HEK293T (cell line): Measurements from ENCODE around the gene TSPAN7.

ENCODE experiments used
- CTCF ChIA-PET: fragments of 350-600 bp; formaldehyde crosslinking; extraction: SDS; loops from one replicate; lab custom pipeline; 2021; ENCODE audit warnings: antibody characterized with exemption, inconsistent platforms; lab: Yijun Ruan, JAX
- POLR2A ChIA-PET: fragments of 350-600 bp; formaldehyde crosslinking; extraction: SDS; loops from one replicate; lab custom pipeline; 2020; ENCODE audit warnings: antibody characterized with exemption, inconsistent platforms; lab: Yijun Ruan, JAX
- DNase-seq: peaks from one replicate; pipeline ENCODE4 v3.0.0; 2012; ENCODE audit warnings: mixed read lengths; ENCODE audit errors: extremely low spot score
- ARNT ChIP-seq: fragments of 450-650 bp; IDR thresholded peaks from 2 replicates; pipeline ENCODE4 v1.6.1; 2017; ENCODE audit warnings: mild to moderate bottlenecking
- BHLHE40 ChIP-seq: fragments of 450-650 bp; IDR thresholded peaks from 2 replicates; pipeline ENCODE4 v1.6.1; 2016; ENCODE audit warnings: mild to moderate bottlenecking, moderate library complexity, borderline replicate concordance
- CTBP1 ChIP-seq: fragments of 450-650 bp; IDR thresholded peaks from 2 replicates; pipeline ENCODE4 v1.6.1; 2016; ENCODE audit warnings: borderline replicate concordance
- ELF4 ChIP-seq: fragments of 450-650 bp; IDR thresholded peaks from 2 replicates; pipeline ENCODE4 v1.6.1; 2017; ENCODE audit warnings: antibody characterized with exemption
- FOXA1 ChIP-seq: fragments of 450-650 bp; IDR thresholded peaks from 2 replicates; pipeline ENCODE4 v1.6.1; 2016; ENCODE audit warnings: mild to moderate bottlenecking
- FOXK2 ChIP-seq: fragments of 450-650 bp; IDR thresholded peaks from 2 replicates; pipeline ENCODE4 v1.6.1; 2016; ENCODE audit warnings: mild to moderate bottlenecking
- FOXM1 ChIP-seq: fragments of 450-650 bp; IDR thresholded peaks from 2 replicates; pipeline ENCODE4 v1.6.1; 2017; ENCODE audit warnings: mild to moderate bottlenecking, borderline replicate concordance
- HDGF ChIP-seq: fragments of 450-650 bp; IDR thresholded peaks from 2 replicates; pipeline ENCODE4 v1.6.1; 2017; ENCODE audit warnings: antibody characterized with exemption, borderline replicate concordance
- L3MBTL2 ChIP-seq: fragments of 450-650 bp; conservative IDR thresholded peaks from 2 replicates; pipeline ENCODE4 v1.6.1; 2016; ENCODE audit warnings: mild to moderate bottlenecking
- LEF1 ChIP-seq: fragments of 450-650 bp; IDR thresholded peaks from 2 replicates; pipeline ENCODE4 v1.6.1; 2017; ENCODE audit warnings: mild to moderate bottlenecking, borderline replicate concordance
- NFRKB ChIP-seq: fragments of 450-650 bp; IDR thresholded peaks from 2 replicates; pipeline ENCODE4 v1.6.1; 2016; ENCODE audit warnings: mild to moderate bottlenecking, moderate library complexity
- PKNOX1 ChIP-seq: fragments of 450-650 bp; IDR thresholded peaks from 2 replicates; pipeline ENCODE4 v1.6.1; 2016
- SP1 ChIP-seq: fragments of 450-650 bp; IDR thresholded peaks from 2 replicates; pipeline ENCODE4 v1.6.1; 2017
- SUZ12 ChIP-seq: fragments of 450-650 bp; IDR thresholded peaks from 2 replicates; pipeline ENCODE4 v1.6.1; 2016; ENCODE audit warnings: mild to moderate bottlenecking
- TARDBP ChIP-seq: fragments of 450-650 bp; IDR thresholded peaks from 2 replicates; pipeline ENCODE4 v1.6.1; 2016
- ZNF384 ChIP-seq: fragments of 450-650 bp; IDR thresholded peaks from 2 replicates; pipeline ENCODE4 v1.6.1; 2016

The TSPAN7 gene

DNA sequence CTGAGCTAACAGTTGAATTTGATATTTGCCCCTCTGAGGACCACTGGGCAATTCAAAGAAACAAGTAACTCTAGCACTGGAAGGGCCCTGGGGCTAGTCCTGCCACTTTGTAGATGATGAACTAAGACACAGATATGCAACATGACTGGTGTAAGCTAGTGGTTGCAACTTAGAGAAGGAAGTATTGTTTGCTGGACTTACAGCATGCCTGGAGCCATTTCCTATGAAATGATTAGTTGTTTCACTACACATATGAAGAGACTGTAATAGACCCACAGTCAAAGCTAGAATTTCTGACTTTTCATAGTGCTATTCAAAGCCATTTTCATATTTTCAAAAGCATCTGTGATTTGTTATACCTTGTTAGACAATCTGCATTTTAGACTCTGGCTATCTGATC, 96.2 kb downstream of the TSPAN7 start:
- TF ChIP-seq FOXA1 (no peak), LEF1 (no peak), SUZ12 (no peak), PKNOX1 (no peak), L3MBTL2 (no peak), TARDBP (no peak), BHLHE40 (no peak), ZNF384 (no peak), SP1 (no peak), NFRKB (no peak), FOXK2 (no peak), ARNT (no peak), FOXM1 (no peak), CTBP1 (no peak), HDGF (no peak), ELF4 (no peak)
- ChIA-PET CTCF (interaction anchor here (1.0 kb wide), 1 partner anchor 10 kb away, joined by 3 read pairs; no protein-coding TSS in a partner anchor), POLR2A (no interaction called here)
- no peak for DNase-seq

- no peak for DNase-seq
- TF ChIP-seq FOXK2 (no peak), ELF4 (no peak), CTBP1 (no peak), LEF1 (no peak), PKNOX1 (no peak), L3MBTL2 (no peak), NFRKB (no peak), HDGF (no peak), BHLHE40 (no peak), SUZ12 (no peak), ARNT (no peak), ZNF384 (no peak), FOXA1 (no peak)
- POLR2A ChIA-PET, result no interaction called here
- CTCF ChIA-PET, result no interaction called here
These were observed 99.2 kb downstream of the TSPAN7 start for GRCh38 chrX:38660395-38661102.

DNA sequence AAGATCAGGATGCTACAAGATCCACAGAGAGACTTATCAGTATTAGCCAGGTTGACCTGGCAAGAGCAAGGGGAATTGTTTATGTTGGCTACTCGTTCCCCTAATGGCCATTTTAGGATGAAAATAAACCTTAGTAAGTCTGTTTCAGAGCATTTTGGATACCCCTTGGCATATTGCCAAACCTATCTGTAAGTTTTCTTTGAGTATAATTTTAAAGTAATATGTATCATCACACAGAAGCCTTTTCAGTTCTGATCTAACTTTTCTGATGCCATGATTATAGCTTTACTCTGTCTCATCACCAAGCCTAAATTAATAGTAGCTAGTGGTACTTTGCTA, 99.7 kb downstream of the TSPAN7 start:
- CTCF ChIA-PET, result no interaction called here
- TF ChIP-seq NFRKB, result no peak
- no peak for TF ChIP-seq HDGF
- TF ChIP-seq L3MBTL2, result no peak
- TF ChIP-seq LEF1, result no peak
- DNase-seq, result no peak
- POLR2A ChIA-PET, result no interaction called here

DNA sequence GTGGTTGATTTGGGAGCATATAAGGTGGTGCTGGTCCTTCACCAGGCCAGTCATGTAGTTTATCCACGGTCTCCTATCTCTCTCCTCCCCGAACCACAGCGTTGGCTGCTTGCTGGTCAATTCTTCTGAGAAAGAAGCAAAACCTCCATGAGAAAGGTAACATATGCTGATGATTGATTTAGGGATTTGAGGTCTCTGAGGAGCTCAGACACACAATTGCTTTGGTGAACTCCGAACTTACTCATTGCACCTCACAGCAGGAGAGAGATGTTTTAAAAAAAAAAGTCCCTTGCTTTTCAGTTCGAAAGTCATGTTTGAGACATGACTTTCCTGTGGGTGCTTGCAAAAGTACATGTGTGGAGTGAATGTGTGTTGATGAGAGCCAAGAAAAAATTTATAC, 100.2 kb downstream of the TSPAN7 start:
- CTCF ChIA-PET, result no interaction called here
- no peak for DNase-seq
- POLR2A ChIA-PET, result no interaction called here
- TF ChIP-seq TARDBP, result no peak

GRCh38 chrX:38662640-38663039, 101.3 kb downstream of the TSPAN7 start:
- TF ChIP-seq FOXM1 (no peak), FOXA1 (no peak)
- DNase-seq, result no peak
- ChIA-PET CTCF (interaction anchor here (0.7 kb wide), 1 partner anchor 534 kb away, joined by 3 read pairs; no protein-coding TSS in a partner anchor), POLR2A (no interaction called here)

- CTCF ChIA-PET, result no interaction called here
- TF ChIP-seq PKNOX1 (no peak), NFRKB (no peak), ARNT (no peak), ELF4 (no peak), FOXA1 (no peak), SP1 (no peak), CTBP1 (no peak), TARDBP (no peak), L3MBTL2 (no peak), FOXK2 (no peak), LEF1 (no peak)
- POLR2A ChIA-PET, result no interaction called here
- DNase-seq, result peak; percentile 56
These were observed 102.9 kb downstream of the TSPAN7 start for GRCh38 chrX:38664285-38664684.

DNA sequence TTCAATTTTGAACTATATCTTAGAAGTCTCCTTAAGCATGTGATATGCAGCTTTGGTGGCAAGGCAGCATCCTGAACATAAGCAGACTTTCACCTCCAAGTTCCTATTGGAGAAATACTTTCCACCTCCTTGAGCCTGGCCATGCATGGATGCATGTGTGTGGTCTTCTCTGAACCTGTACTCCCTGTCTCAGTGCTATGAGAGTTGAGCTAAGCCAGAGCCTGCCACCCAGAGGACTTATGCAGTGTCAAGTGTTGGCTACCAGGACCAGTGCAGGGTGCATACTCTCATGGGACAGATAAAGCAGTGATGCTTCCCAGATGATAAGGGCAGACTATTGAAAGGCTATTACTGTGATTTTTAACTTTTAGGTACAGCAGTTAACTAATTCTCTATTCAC, 105.6 kb downstream of the TSPAN7 start:
- TF ChIP-seq BHLHE40 (no peak), HDGF (no peak), ARNT (no peak), FOXM1 (no peak), FOXA1 (no peak), ZNF384 (no peak), FOXK2 (no peak), SUZ12 (no peak), TARDBP (no peak), ELF4 (no peak), L3MBTL2 (no peak)
- POLR2A ChIA-PET, result no interaction called here
- CTCF ChIA-PET, result no interaction called here
- no peak for DNase-seq
